ENCODE data around the gene ARHGAP8. TPM values are rescaled to one million over a fixed set of nuclear protein-coding genes. Genes with fewer than 3 reads are reported as not detected.

Gene ARHGAP8
- total and polyA plus RNA-seq, 2 donors: 1.5 to 4.5 TPM

GRCh38 chr22:44885806-44886360 is 133.5 kb downstream of the ARHGAP8 start:
- H3K9me3 ChIP-seq (ENCODE audit: control insufficient read depth in 2 of 2, insufficient read depth in 1 of 2, low read length in 1 of 2): no peaks in the 10 kb centered on the region
- H3K4me3 ChIP-seq (ENCODE audit: low read length in 2 of 2): no peak overlapping the region
- H3K36me3 ChIP-seq (ENCODE audit: control insufficient read depth in 2 of 2, insufficient read depth in 2 of 2, low read length in 1 of 2): no peaks in the 10 kb centered on the region
- DNase-seq (ENCODE audit: low read depth in 6 of 9, low spot score in 9 of 9): no peak
- WGBS: 93% methylated on average over 14 of the region's 14 CpGs
- no peaks in the 10 kb centered on the region for H3K4me1 ChIP-seq (ENCODE audit: control insufficient read depth in 2 of 2, insufficient read depth in 2 of 2, low read length in 2 of 2)
- no peak overlapping the region for H3K27ac ChIP-seq (ENCODE audit: low read depth in 1 of 2, low read length in 1 of 2)
- no peaks in the 10 kb centered on the region for H3K27me3 ChIP-seq (ENCODE audit: control insufficient read depth in 2 of 2, insufficient read depth in 1 of 2, low read length in 1 of 2)

GRCh38 chr22:44887941-44888366 is 135.6 kb downstream of the ARHGAP8 start:
- Histone ChIP-seq H3K9me3 (ENCODE audit: control insufficient read depth in 2 of 2, insufficient read depth in 1 of 2, low read length in 1 of 2) (no peaks in the 10 kb centered on the region), H3K4me3 (ENCODE audit: low read length in 2 of 2) (no peak overlapping the region), H3K27me3 (ENCODE audit: control insufficient read depth in 2 of 2, insufficient read depth in 1 of 2, low read length in 1 of 2) (no peaks in the 10 kb centered on the region), H3K4me1 (ENCODE audit: control insufficient read depth in 2 of 2, insufficient read depth in 2 of 2, low read length in 2 of 2) (no peaks in the 10 kb centered on the region), H3K27ac (ENCODE audit: low read depth in 1 of 2, low read length in 1 of 2) (no peak overlapping the region), H3K36me3 (ENCODE audit: control insufficient read depth in 2 of 2, insufficient read depth in 2 of 2, low read length in 1 of 2) (no peaks in the 10 kb centered on the region)
- 93% methylated on average over 16 of the region's 16 CpGs for WGBS
- no peak for DNase-seq (ENCODE audit: low read depth in 6 of 9, low spot score in 9 of 9)

GRCh38 chr22:44888491-44889254 is 136.3 kb downstream of the ARHGAP8 start:
- 86% methylated on average over 14 of the region's 14 CpGs for WGBS

GRCh38 chr22:44889255-44889878 is 137.0 kb downstream of the ARHGAP8 start:
- no peak for DNase-seq (ENCODE audit: low read depth in 6 of 9, low spot score in 9 of 9)
- H3K36me3 ChIP-seq (ENCODE audit: control insufficient read depth in 2 of 2, insufficient read depth in 2 of 2, low read length in 1 of 2): no peaks in the 10 kb centered on the region
- no peaks in the 10 kb centered on the region for H3K27me3 ChIP-seq (ENCODE audit: control insufficient read depth in 2 of 2, insufficient read depth in 1 of 2, low read length in 1 of 2)
- H3K27ac ChIP-seq (ENCODE audit: low read depth in 1 of 2, low read length in 1 of 2): no peak overlapping the region
- WGBS: 91% methylated on average over 14 of the region's 14 CpGs
- H3K4me1 ChIP-seq (ENCODE audit: control insufficient read depth in 2 of 2, insufficient read depth in 2 of 2, low read length in 2 of 2): no peaks in the 10 kb centered on the region
- H3K4me3 ChIP-seq (ENCODE audit: low read length in 2 of 2): no peak overlapping the region
- H3K9me3 ChIP-seq (ENCODE audit: control insufficient read depth in 2 of 2, insufficient read depth in 1 of 2, low read length in 1 of 2): no peaks in the 10 kb centered on the region

More at GRCh38 chr22:44888491-44889254, 136.3 kb downstream of the ARHGAP8 start:
- H3K9me3 ChIP-seq (ENCODE audit: control insufficient read depth in 2 of 2, insufficient read depth in 1 of 2, low read length in 1 of 2): no peaks in the 10 kb centered on the region
- DNase-seq (ENCODE audit: low read depth in 6 of 9, low spot score in 9 of 9): no peak
- no peaks in the 10 kb centered on the region for H3K27me3 ChIP-seq (ENCODE audit: control insufficient read depth in 2 of 2, insufficient read depth in 1 of 2, low read length in 1 of 2)
- H3K27ac ChIP-seq (ENCODE audit: low read depth in 1 of 2, low read length in 1 of 2): no peak overlapping the region
- no peak overlapping the region for H3K4me3 ChIP-seq (ENCODE audit: low read length in 2 of 2)
- H3K36me3 ChIP-seq (ENCODE audit: control insufficient read depth in 2 of 2, insufficient read depth in 2 of 2, low read length in 1 of 2): no peaks in the 10 kb centered on the region
- no peaks in the 10 kb centered on the region for H3K4me1 ChIP-seq (ENCODE audit: control insufficient read depth in 2 of 2, insufficient read depth in 2 of 2, low read length in 2 of 2)

GRCh38 chr22:44890416-44891292 is 138.3 kb downstream of the ARHGAP8 start:
- H3K36me3 ChIP-seq (ENCODE audit: control insufficient read depth in 2 of 2, insufficient read depth in 2 of 2, low read length in 1 of 2): no peaks in the 10 kb centered on the region
- no peaks in the 10 kb centered on the region for H3K27me3 ChIP-seq (ENCODE audit: control insufficient read depth in 2 of 2, insufficient read depth in 1 of 2, low read length in 1 of 2)
- no peaks in the 10 kb centered on the region for H3K9me3 ChIP-seq (ENCODE audit: control insufficient read depth in 2 of 2, insufficient read depth in 1 of 2, low read length in 1 of 2)
- DNase-seq (ENCODE audit: low read depth in 6 of 9, low spot score in 9 of 9): no peak
- no peaks in the 10 kb centered on the region for H3K4me1 ChIP-seq (ENCODE audit: control insufficient read depth in 2 of 2, insufficient read depth in 2 of 2, low read length in 2 of 2)
- no peak overlapping the region for H3K27ac ChIP-seq (ENCODE audit: low read depth in 1 of 2, low read length in 1 of 2)
- WGBS: 90% methylated on average over 20 of the region's 20 CpGs
- no peak overlapping the region for H3K4me3 ChIP-seq (ENCODE audit: low read length in 2 of 2)

- no peaks in the 10 kb centered on the region for H3K36me3 ChIP-seq (ENCODE audit: control insufficient read depth in 2 of 2, insufficient read depth in 2 of 2, low read length in 1 of 2)
- no peak for DNase-seq (ENCODE audit: low read depth in 6 of 9, low spot score in 9 of 9)
- H3K27ac ChIP-seq (ENCODE audit: low read depth in 1 of 2, low read length in 1 of 2): no peak overlapping the region
- no peak overlapping the region for H3K4me3 ChIP-seq (ENCODE audit: low read length in 2 of 2)
- H3K27me3 ChIP-seq (ENCODE audit: control insufficient read depth in 2 of 2, insufficient read depth in 1 of 2, low read length in 1 of 2): no peaks in the 10 kb centered on the region
- no peaks in the 10 kb centered on the region for H3K4me1 ChIP-seq (ENCODE audit: control insufficient read depth in 2 of 2, insufficient read depth in 2 of 2, low read length in 2 of 2)
- H3K9me3 ChIP-seq (ENCODE audit: control insufficient read depth in 2 of 2, insufficient read depth in 1 of 2, low read length in 1 of 2): no peaks in the 10 kb centered on the region
- 93% methylated on average over 11 of the region's 11 CpGs for WGBS
Measured at GRCh38 chr22:44891293-44891747, 138.9 kb downstream of the ARHGAP8 start.

- no peak for DNase-seq (ENCODE audit: low read depth in 6 of 9, low spot score in 9 of 9)
- WGBS: 95% methylated on average over 11 of the region's 11 CpGs
- Histone ChIP-seq H3K27ac (ENCODE audit: low read depth in 1 of 2, low read length in 1 of 2) (no peak overlapping the region), H3K27me3 (ENCODE audit: control insufficient read depth in 2 of 2, insufficient read depth in 1 of 2, low read length in 1 of 2) (no peaks in the 10 kb centered on the region), H3K36me3 (ENCODE audit: control insufficient read depth in 2 of 2, insufficient read depth in 2 of 2, low read length in 1 of 2) (no peaks in the 10 kb centered on the region), H3K4me1 (ENCODE audit: control insufficient read depth in 2 of 2, insufficient read depth in 2 of 2, low read length in 2 of 2) (no peaks in the 10 kb centered on the region), H3K4me3 (ENCODE audit: low read length in 2 of 2) (no peak overlapping the region), H3K9me3 (ENCODE audit: control insufficient read depth in 2 of 2, insufficient read depth in 1 of 2, low read length in 1 of 2) (no peaks in the 10 kb centered on the region)
Measured at GRCh38 chr22:44891791-44892190, 139.4 kb downstream of the ARHGAP8 start.

GRCh38 chr22:44892243-44892642 is 139.9 kb downstream of the ARHGAP8 start:
- H3K36me3 ChIP-seq (ENCODE audit: control insufficient read depth in 2 of 2, insufficient read depth in 2 of 2, low read length in 1 of 2): no peaks in the 10 kb centered on the region
- WGBS: 74% methylated on average over 13 of the region's 13 CpGs
- DNase-seq (ENCODE audit: low read depth in 6 of 9, low spot score in 9 of 9): no peak
- H3K9me3 ChIP-seq (ENCODE audit: control insufficient read depth in 2 of 2, insufficient read depth in 1 of 2, low read length in 1 of 2): no peaks in the 10 kb centered on the region
- no peaks in the 10 kb centered on the region for H3K27me3 ChIP-seq (ENCODE audit: control insufficient read depth in 2 of 2, insufficient read depth in 1 of 2, low read length in 1 of 2)
- H3K4me3 ChIP-seq (ENCODE audit: low read length in 2 of 2): no peak overlapping the region
- H3K27ac ChIP-seq (ENCODE audit: low read depth in 1 of 2, low read length in 1 of 2): no peak overlapping the region
- H3K4me1 ChIP-seq (ENCODE audit: control insufficient read depth in 2 of 2, insufficient read depth in 2 of 2, low read length in 2 of 2): no peaks in the 10 kb centered on the region

Measured in thymus (tissue), 11 donors.